Measurements from ENCODE around the gene FAM193A.
A peak's percentile ranks its signal among the peaks of the same experiment; 100 is the strongest.

FAM193A gene

DNA sequence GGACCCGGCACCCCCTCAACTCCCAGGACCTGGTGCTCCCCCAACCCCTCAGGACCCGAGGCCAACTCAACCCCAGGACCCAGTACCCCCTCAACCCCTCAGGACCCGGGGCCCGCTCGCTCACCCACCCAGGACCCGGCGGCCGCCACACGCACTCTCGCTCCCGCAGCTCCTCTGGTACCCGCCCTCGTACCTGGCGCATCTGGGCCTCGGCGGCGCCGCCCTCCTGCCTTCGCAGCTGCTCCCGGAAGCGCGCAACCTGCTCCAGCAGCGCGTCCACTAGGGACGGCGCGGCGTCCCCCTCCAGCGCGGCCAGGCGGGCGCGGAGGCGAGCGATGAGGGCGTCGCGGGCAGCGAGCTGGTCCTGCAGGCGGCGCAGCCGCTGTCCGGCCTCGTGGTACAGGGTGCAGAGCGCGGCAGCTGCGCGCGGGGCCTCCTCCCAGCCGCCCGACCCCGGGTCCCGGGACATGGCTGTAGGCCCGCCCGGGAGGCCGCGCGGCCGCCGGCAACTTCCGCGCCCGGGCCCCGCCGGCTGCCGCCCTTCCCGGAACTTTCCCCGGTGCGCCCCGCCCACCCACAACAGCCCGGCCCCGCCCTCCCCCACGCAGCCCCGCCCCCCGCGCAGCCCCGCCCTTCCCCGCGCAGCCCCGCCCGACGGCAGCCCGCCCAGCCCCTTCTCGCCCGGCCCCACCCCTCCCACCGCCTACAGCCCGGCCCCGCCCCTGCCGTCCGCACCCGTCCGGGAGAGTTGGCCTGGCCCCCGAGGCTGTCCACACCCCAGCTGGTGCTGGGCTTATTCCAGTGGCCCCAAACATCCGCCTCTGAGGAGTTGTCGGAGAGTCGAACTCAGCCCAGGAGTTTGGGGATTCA, 219.6 kb downstream of the FAM193A start, which contains the start of gene TNIP2:
Gene TNIP2 (minus strand): TSS at position 516 of the 870 bp plus-strand sequence. CDS start 47 bp downstream, at position 469.
- TF ChIP-seq, protein P1, sequence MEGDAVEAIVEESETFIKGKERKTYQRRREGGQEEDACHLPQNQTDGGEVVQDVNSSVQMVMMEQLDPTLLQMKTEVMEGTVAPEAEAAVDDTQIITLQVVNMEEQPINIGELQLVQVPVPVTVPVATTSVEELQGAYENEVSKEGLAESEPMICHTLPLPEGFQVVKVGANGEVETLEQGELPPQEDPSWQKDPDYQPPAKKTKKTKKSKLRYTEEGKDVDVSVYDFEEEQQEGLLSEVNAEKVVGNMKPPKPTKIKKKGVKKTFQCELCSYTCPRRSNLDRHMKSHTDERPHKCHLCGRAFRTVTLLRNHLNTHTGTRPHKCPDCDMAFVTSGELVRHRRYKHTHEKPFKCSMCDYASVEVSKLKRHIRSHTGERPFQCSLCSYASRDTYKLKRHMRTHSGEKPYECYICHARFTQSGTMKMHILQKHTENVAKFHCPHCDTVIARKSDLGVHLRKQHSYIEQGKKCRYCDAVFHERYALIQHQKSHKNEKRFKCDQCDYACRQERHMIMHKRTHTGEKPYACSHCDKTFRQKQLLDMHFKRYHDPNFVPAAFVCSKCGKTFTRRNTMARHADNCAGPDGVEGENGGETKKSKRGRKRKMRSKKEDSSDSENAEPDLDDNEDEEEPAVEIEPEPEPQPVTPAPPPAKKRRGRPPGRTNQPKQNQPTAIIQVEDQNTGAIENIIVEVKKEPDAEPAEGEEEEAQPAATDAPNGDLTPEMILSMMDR (IDR thresholded peaks at IDR 0.05; ENCODE audit: low read depth, low read length), result no peak; the same call in 1 of the 2 replicates
- TF ChIP-seq EZH2phosphoT487 (IDR thresholded peaks at IDR 0.05; ENCODE audit: low read depth), result no peak
- Histone ChIP-seq H3K27ac (ENCODE audit: low read length) (peak within 1 kb of the TSS; percentile 40), H4K20me1 (ENCODE audit: insufficient read depth, low read length) (0 out of 2 replicates have a peak, but pooled peaks cover 7% of the 10 kb centered on the region), H3K79me2 (ENCODE audit: low read length) (peaks cover 22% of the 10 kb centered on the region), H3K4me2 (ENCODE audit: low read length) (peak within 1 kb of the TSS; percentile 88), H3K36me3 (replicated peaks; ENCODE audit: low read depth, low read length) (peaks cover 3% of the 10 kb centered on the region), H3K9ac (ENCODE audit: low read length) (peak within 1 kb of the TSS; percentile 87), H3K4me1 (ENCODE audit: low read length) (peaks cover 10% of the 10 kb centered on the region; the same call in 1 of the 2 replicates), H3K27me3 (ENCODE audit: low read depth, low read length) (peaks cover 5% of the 10 kb centered on the region; the same call in 1 of the 2 replicates), H3K4me3 (ENCODE audit: low read length) (peak within 1 kb of the TSS; percentile 98), H3K9me3 (ENCODE audit: insufficient read depth, low read length) (no peaks in the 10 kb centered on the region), H2AFZ (ENCODE audit: low read depth, low read length) (peak within 1 kb of the TSS; percentile 69; the same call in 1 of the 2 replicates)

DNA sequence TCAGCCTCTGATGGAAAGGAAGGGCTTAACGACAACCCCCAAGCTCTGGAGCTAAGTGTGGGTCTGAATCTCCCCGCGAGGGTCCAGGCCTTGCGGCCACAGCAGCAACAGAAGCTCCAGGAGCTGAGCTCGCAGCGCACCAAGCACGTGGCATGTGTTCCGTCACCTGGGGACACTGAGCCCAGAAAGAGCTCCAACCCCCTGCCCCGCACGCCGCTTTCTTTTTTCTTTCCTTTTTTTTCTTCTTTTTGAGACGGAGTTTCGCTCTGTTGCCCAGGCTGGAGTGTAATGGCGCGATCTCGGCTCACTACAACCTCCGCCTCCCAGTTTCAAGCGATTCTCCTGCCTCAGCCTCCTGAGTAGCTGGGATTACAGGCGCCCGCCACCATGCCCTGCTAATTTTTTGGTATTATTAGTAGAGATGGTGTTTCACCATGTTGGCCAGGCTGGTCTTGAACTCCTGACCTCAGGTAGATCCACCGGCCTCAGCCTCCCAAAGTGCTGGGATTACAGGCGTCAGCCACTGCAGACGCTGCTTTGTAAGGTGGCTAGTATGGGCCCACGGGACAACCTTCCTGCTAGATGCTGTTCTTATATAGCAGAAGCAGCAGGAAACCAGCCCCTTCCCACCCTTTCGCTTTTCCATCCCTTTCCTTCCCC, 220.4 kb downstream of the FAM193A start:
- peaks cover 21% of the 10 kb centered on the region for H3K79me2 ChIP-seq (ENCODE audit: low read length)
- peak overlapping the region; percentile 48; the same call in 1 of the 2 replicates for H2AFZ ChIP-seq (ENCODE audit: low read depth, low read length)
- peak overlapping the region; percentile 40 for H3K9ac ChIP-seq (ENCODE audit: low read length)
- peak overlapping the region; percentile 74 for H3K4me2 ChIP-seq (ENCODE audit: low read length)
- H4K20me1 ChIP-seq (ENCODE audit: insufficient read depth, low read length), result 0 out of 2 replicates have a peak, but pooled peaks cover 3% of the 10 kb centered on the region
- no peak overlapping the region for H3K27ac ChIP-seq (ENCODE audit: low read length)
- TF ChIP-seq, protein P1 (IDR thresholded peaks at IDR 0.05; ENCODE audit: low read depth, low read length), result no peak
- no peak for TF ChIP-seq EZH2phosphoT487 (IDR thresholded peaks at IDR 0.05; ENCODE audit: low read depth)
- H3K27me3 ChIP-seq (ENCODE audit: low read depth, low read length), result peaks cover 5% of the 10 kb centered on the region; the same call in 1 of the 2 replicates
- H3K4me1 ChIP-seq (ENCODE audit: low read length), result peaks cover 17% of the 10 kb centered on the region; the same call in 1 of the 2 replicates
- no peaks in the 10 kb centered on the region for H3K9me3 ChIP-seq (ENCODE audit: insufficient read depth, low read length)
- H3K36me3 ChIP-seq (replicated peaks; ENCODE audit: low read depth, low read length), result peaks cover 3% of the 10 kb centered on the region
- peak overlapping the region; percentile 74 for H3K4me3 ChIP-seq (ENCODE audit: low read length)

- H4K20me1 ChIP-seq (ENCODE audit: insufficient read depth, low read length), result 0 out of 2 replicates have a peak, but pooled peaks cover 3% of the 10 kb centered on the region
- no peak overlapping the region for H3K4me2 ChIP-seq (ENCODE audit: low read length)
- H3K9me3 ChIP-seq (ENCODE audit: insufficient read depth, low read length), result no peaks in the 10 kb centered on the region
- no peak overlapping the region for H3K4me3 ChIP-seq (ENCODE audit: low read length)
- H3K27me3 ChIP-seq (ENCODE audit: low read depth, low read length), result peaks cover 5% of the 10 kb centered on the region; the same call in 1 of the 2 replicates
- H3K9ac ChIP-seq (ENCODE audit: low read length), result no peak overlapping the region
- no peak overlapping the region for H2AFZ ChIP-seq (ENCODE audit: low read depth, low read length)
- H3K79me2 ChIP-seq (ENCODE audit: low read length), result peaks cover 19% of the 10 kb centered on the region
- H3K4me1 ChIP-seq (ENCODE audit: low read length), result peaks cover 18% of the 10 kb centered on the region; the same call in 1 of the 2 replicates
- no peak overlapping the region for H3K27ac ChIP-seq (ENCODE audit: low read length)
- TF ChIP-seq, protein P1 (IDR thresholded peaks at IDR 0.05; ENCODE audit: low read depth, low read length), result no peak
- no peak for TF ChIP-seq EZH2phosphoT487 (IDR thresholded peaks at IDR 0.05; ENCODE audit: low read depth)
- H3K36me3 ChIP-seq (replicated peaks; ENCODE audit: low read depth, low read length), result peaks cover 1% of the 10 kb centered on the region
Observed at GRCh38 chr4:2757426-2757825, 221.0 kb downstream of the FAM193A start.

All from OCI-LY3 (cell line).